Measurements from ENCODE around the gene SLC46A3.

- TF ChIP-seq CTCF (IDR thresholded peaks at IDR 0.05): no peak
- no peak for TF ChIP-seq POLR2AphosphoS5 (IDR thresholded peaks at IDR 0.05)
- TF ChIP-seq POLR2A (IDR thresholded peaks at IDR 0.05): no peak
Measured at GRCh38 chr13:28653111-28653510, 65.7 kb downstream of the SLC46A3 start.

Measured in transverse colon (tissue), 4 donors.